WERI-Rb-1 (cell line): Measurements from ENCODE around the gene PHC2.

ENCODE experiments used
- DNase-seq: peaks from one replicate; pipeline ENCODE4 v3.0.0-alpha.2; 2020
- H3K27ac ChIP-seq: fragments of 250-450 bp; sonication (Bioruptor Pico); 2 replicates; pipeline ENCODE4 v1.5.1; 2020; ENCODE audit warnings: mild to moderate bottlenecking, moderate library complexity
- H3K27me3 ChIP-seq: fragments of 250-450 bp; sonication (Bioruptor Pico); 2 replicates; pipeline ENCODE4 v1.5.1; 2021; ENCODE audit warnings: mild to moderate bottlenecking, low read depth, moderate library complexity; ENCODE audit not compliant: insufficient read depth, severe bottlenecking
- H3K36me3 ChIP-seq: fragments of 250-450 bp; sonication (Bioruptor Pico); 2 replicates; pipeline ENCODE4 v1.5.1; 2020; ENCODE audit warnings: mild to moderate bottlenecking, moderate library complexity
- H3K4me3 ChIP-seq: 2 replicates; pipeline ENCODE4 v1.5.1; 2011; ENCODE audit warnings: low read depth, mild to moderate bottlenecking, control low read depth, low read length
- H3K9me3 ChIP-seq: fragments of 250-450 bp; sonication (Bioruptor Pico); 2 replicates; pipeline ENCODE4 v1.5.1; 2021; ENCODE audit warnings: mild to moderate bottlenecking, moderate library complexity; ENCODE audit not compliant: severe bottlenecking
- CTCF ChIP-seq: IDR thresholded peaks from 2 replicates; pipeline ENCODE4 v1.5.1; 2011; ENCODE audit warnings: low read depth, mild to moderate bottlenecking, control low read depth, inconsistent platforms, low read length

PHC2 gene

GRCh38 chr1:33344896-33345560 is 85.9 kb downstream of the PHC2 start:
- peaks cover 85% of the 10 kb centered on the region for H3K36me3 ChIP-seq
- no peaks in the 10 kb centered on the region for H3K9me3 ChIP-seq
- H3K4me3 ChIP-seq: no peak overlapping the region
- no peaks in the 10 kb centered on the region for H3K27me3 ChIP-seq
- no peak for TF ChIP-seq CTCF
- no peak overlapping the region; the same call in 1 of the 2 replicates for H3K27ac ChIP-seq
- DNase-seq: no peak

- no peaks in the 10 kb centered on the region for H3K9me3 ChIP-seq
- H3K36me3 ChIP-seq: peaks cover 88% of the 10 kb centered on the region
- DNase-seq: peak; percentile 80
- H3K4me3 ChIP-seq: no peak overlapping the region
- peak overlapping the region; percentile 99 for H3K27ac ChIP-seq
- H3K27me3 ChIP-seq: no peaks in the 10 kb centered on the region
- TF ChIP-seq CTCF: no peak
These were observed 87.4 kb downstream of the PHC2 start for GRCh38 chr1:33343539-33343938.

GRCh38 chr1:33342041-33342723 is 88.7 kb downstream of the PHC2 start:
- Histone ChIP-seq H3K4me3 (peak overlapping the region; percentile 16), H3K27me3 (no peaks in the 10 kb centered on the region), H3K36me3 (peaks cover 74% of the 10 kb centered on the region), H3K27ac (peak overlapping the region; percentile 99), H3K9me3 (no peaks in the 10 kb centered on the region)
- 0 out of 2 replicates have a peak, but pooled peaks have one; percentile 13 for TF ChIP-seq CTCF
- peak; percentile 89 for DNase-seq

GRCh38 chr1:33341190-33341589 is 89.7 kb downstream of the PHC2 start:
- H3K27me3 ChIP-seq: no peaks in the 10 kb centered on the region
- DNase-seq: no peak
- no peak for TF ChIP-seq CTCF
- H3K27ac ChIP-seq: peak overlapping the region; percentile 99
- H3K36me3 ChIP-seq: peaks cover 64% of the 10 kb centered on the region
- no peak overlapping the region for H3K4me3 ChIP-seq
- no peaks in the 10 kb centered on the region for H3K9me3 ChIP-seq

GRCh38 chr1:33339413-33339812 is 91.5 kb downstream of the PHC2 start:
- no peaks in the 10 kb centered on the region for H3K9me3 ChIP-seq
- TF ChIP-seq CTCF: peak; percentile 48; the same call in 1 of the 2 replicates
- H3K4me3 ChIP-seq: no peak overlapping the region; the same call in 1 of the 2 replicates
- peak overlapping the region; percentile 99 for H3K27ac ChIP-seq
- peaks cover 61% of the 10 kb centered on the region for H3K36me3 ChIP-seq
- H3K27me3 ChIP-seq: no peaks in the 10 kb centered on the region
- DNase-seq: peak; percentile 54
